ENCODE measurements around the gene MTHFSD.

MTHFSD gene

DNA sequence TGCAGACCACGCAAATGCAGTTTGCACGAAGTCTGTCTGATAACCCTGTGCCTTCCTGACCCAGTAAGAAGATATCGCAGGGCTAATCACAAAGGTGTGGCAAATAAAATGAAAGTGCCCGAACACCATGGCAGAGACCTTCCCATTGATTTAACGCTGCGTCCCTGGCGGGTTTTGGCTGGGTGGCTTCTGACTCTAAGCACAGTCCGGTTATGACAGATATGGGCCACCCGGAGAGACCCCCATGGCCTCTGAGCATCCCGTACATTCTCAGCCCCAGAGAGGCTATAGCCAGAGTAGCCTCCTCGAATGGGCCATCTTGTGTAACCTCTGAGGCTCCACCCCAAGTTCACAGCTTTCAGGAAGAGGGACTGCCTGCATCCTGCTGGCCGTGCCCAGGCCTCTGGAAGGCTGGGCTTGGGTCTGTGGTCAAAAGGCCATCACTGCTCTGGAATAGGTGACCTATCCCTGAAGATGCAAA is 17.0 kb upstream of the MTHFSD start:
- no peak for ATAC-seq
- TF ChIP-seq ISL1 (CRISPR knock-in tag; IDR thresholded peaks at IDR 0.05) (no peak), TOX (CRISPR knock-in tag; IDR thresholded peaks at IDR 0.05; ENCODE audit: borderline replicate concordance) (no peak), ZC3H10 (CRISPR knock-in tag; IDR thresholded peaks at IDR 0.05) (no peak)
- TF ChIP-seq, protein P1, sequence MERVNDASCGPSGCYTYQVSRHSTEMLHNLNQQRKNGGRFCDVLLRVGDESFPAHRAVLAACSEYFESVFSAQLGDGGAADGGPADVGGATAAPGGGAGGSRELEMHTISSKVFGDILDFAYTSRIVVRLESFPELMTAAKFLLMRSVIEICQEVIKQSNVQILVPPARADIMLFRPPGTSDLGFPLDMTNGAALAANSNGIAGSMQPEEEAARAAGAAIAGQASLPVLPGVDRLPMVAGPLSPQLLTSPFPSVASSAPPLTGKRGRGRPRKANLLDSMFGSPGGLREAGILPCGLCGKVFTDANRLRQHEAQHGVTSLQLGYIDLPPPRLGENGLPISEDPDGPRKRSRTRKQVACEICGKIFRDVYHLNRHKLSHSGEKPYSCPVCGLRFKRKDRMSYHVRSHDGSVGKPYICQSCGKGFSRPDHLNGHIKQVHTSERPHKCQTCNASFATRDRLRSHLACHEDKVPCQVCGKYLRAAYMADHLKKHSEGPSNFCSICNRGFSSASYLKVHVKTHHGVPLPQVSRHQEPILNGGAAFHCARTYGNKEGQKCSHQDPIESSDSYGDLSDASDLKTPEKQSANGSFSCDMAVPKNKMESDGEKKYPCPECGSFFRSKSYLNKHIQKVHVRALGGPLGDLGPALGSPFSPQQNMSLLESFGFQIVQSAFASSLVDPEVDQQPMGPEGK (CRISPR knock-in tag; IDR thresholded peaks at IDR 0.05; ENCODE audit: borderline replicate concordance) = no peak
- TF ChIP-seq, protein P2, sequence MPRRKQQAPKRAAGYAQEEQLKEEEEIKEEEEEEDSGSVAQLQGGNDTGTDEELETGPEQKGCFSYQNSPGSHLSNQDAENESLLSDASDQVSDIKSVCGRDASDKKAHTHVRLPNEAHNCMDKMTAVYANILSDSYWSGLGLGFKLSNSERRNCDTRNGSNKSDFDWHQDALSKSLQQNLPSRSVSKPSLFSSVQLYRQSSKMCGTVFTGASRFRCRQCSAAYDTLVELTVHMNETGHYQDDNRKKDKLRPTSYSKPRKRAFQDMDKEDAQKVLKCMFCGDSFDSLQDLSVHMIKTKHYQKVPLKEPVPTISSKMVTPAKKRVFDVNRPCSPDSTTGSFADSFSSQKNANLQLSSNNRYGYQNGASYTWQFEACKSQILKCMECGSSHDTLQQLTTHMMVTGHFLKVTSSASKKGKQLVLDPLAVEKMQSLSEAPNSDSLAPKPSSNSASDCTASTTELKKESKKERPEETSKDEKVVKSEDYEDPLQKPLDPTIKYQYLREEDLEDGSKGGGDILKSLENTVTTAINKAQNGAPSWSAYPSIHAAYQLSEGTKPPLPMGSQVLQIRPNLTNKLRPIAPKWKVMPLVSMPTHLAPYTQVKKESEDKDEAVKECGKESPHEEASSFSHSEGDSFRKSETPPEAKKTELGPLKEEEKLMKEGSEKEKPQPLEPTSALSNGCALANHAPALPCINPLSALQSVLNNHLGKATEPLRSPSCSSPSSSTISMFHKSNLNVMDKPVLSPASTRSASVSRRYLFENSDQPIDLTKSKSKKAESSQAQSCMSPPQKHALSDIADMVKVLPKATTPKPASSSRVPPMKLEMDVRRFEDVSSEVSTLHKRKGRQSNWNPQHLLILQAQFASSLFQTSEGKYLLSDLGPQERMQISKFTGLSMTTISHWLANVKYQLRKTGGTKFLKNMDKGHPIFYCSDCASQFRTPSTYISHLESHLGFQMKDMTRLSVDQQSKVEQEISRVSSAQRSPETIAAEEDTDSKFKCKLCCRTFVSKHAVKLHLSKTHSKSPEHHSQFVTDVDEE (CRISPR knock-in tag; IDR thresholded peaks at IDR 0.05) = no peak

DNA sequence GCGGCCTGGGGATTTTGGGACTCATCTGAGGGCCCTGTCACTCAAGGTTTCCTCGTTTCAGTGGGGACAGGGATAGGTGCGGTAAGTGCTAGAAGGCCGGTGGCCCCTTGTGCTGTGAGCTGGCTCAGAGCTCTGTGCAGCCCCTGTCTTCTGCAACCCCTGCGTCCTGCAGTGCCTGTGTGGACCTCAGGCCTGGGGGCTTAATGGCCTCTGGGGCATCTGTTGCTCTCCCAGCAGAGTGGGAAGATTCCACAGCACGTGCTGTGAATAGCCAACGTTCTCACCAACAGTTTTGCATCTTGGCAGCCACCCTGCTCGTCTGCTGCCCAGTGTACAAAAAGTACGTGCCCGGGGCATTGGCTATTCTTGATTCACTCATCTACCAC is 16.5 kb upstream of the MTHFSD start:
- ATAC-seq = no peak
- TF ChIP-seq ARNTL (CRISPR knock-in tag; IDR thresholded peaks at IDR 0.05; ENCODE audit: borderline replicate concordance, low read depth) (no peak), ZNF70 (CRISPR knock-in tag; IDR thresholded peaks at IDR 0.05) (no peak), CSDC2 (CRISPR knock-in tag; IDR thresholded peaks at IDR 0.05) (no peak), ZNF8 (CRISPR knock-in tag; IDR thresholded peaks at IDR 0.05) (no peak), ISL1 (CRISPR knock-in tag; IDR thresholded peaks at IDR 0.05) (no peak), SNAI2 (CRISPR knock-in tag; IDR thresholded peaks at IDR 0.05) (no peak)
- TF ChIP-seq, protein P1 (CRISPR knock-in tag; IDR thresholded peaks at IDR 0.05; ENCODE audit: borderline replicate concordance) = no peak
- TF ChIP-seq, protein P2 (CRISPR knock-in tag; IDR thresholded peaks at IDR 0.05) = no peak

DNA sequence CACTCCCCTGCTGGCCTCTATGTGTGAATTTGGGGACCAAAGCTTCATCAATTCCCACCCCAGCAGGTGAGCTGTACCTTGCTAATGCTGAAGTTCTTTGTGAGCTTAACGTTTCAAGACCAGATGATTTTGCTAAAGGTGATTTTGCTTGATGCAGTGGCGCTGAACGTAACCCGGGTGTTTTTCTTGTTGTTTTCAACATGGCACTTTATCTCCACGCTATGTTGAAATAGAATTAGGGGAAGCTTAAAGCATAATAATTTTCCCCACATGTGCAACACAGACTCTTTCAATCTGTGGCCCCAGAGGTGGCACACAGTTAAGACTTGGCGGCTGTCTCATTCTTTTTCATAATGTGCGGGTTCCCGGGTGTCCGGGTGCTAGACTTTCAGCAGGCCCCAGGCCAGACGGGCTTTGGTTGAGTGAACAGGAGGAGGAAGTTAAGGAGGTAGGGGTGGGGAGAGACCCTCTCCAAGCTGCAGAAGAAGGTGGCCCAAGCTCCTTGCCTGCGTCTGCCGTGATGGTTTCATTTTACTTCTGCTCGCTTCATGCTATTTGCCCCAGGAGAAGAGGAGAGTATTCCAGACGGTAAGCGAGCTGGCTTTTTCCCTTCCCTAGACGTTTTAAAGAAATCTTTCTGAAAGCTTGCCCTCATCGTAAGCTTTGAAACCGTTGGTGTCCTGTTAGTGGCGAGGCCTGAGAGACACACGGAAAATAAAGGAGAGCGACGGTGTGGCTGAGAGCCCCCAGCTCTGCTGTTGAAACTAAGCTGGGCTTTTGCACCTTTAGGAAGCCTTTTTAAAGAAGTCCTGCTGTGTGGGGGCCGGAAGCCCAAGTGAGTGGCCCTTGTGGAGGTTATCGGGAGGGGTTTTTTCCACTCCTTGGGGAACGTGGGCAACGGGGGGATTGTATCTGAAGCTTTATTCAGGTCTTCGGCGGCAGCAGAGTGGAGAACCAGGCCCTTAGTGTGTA is 15.8 kb upstream of the MTHFSD start:
- no peak for ATAC-seq
- TF ChIP-seq CSDC2 (CRISPR knock-in tag; IDR thresholded peaks at IDR 0.05) = no peak
- TF ChIP-seq ZNF565 (CRISPR knock-in tag; conservative IDR thresholded peaks at IDR 0.05; ENCODE audit: low read depth) = no peak
- TF ChIP-seq ESRRG (CRISPR knock-in tag; IDR thresholded peaks at IDR 0.05) = no peak
- TF ChIP-seq, protein P2 (CRISPR knock-in tag; IDR thresholded peaks at IDR 0.05) = no peak
- TF ChIP-seq GLIS3 (CRISPR knock-in tag; IDR thresholded peaks at IDR 0.05) = no peak
- TF ChIP-seq ZFP3 (CRISPR knock-in tag; IDR thresholded peaks at IDR 0.05) = no peak
- no peak for TF ChIP-seq TOX (CRISPR knock-in tag; IDR thresholded peaks at IDR 0.05; ENCODE audit: borderline replicate concordance)
- TF ChIP-seq ISL1 (CRISPR knock-in tag; IDR thresholded peaks at IDR 0.05) = no peak
- no peak for TF ChIP-seq OSR1 (CRISPR knock-in tag; IDR thresholded peaks at IDR 0.05)
- TF ChIP-seq ZNF70 (CRISPR knock-in tag; IDR thresholded peaks at IDR 0.05) = no peak
- TF ChIP-seq ARNTL (CRISPR knock-in tag; IDR thresholded peaks at IDR 0.05; ENCODE audit: borderline replicate concordance, low read depth) = no peak
- TF ChIP-seq, protein P3, sequence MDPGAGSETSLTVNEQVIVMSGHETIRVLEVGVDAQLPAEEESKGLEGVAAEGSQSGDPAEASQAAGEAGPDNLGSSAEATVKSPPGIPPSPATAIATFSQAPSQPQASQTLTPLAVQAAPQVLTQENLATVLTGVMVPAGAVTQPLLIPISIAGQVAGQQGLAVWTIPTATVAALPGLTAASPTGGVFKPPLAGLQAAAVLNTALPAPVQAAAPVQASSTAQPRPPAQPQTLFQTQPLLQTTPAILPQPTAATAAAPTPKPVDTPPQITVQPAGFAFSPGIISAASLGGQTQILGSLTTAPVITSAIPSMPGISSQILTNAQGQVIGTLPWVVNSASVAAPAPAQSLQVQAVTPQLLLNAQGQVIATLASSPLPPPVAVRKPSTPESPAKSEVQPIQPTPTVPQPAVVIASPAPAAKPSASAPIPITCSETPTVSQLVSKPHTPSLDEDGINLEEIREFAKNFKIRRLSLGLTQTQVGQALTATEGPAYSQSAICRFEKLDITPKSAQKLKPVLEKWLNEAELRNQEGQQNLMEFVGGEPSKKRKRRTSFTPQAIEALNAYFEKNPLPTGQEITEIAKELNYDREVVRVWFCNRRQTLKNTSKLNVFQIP (CRISPR knock-in tag; IDR thresholded peaks at IDR 0.05; ENCODE audit: borderline replicate concordance, low read depth) = no peak
- TF ChIP-seq TCF4 (CRISPR knock-in tag; IDR thresholded peaks at IDR 0.05; ENCODE audit: borderline replicate concordance) = no peak
- TF ChIP-seq ZC3H10 (CRISPR knock-in tag; IDR thresholded peaks at IDR 0.05) = no peak
- TF ChIP-seq BACH2 (CRISPR knock-in tag; IDR thresholded peaks at IDR 0.05; ENCODE audit: borderline replicate concordance) = no peak
- no peak for TF ChIP-seq PPARA (CRISPR knock-in tag; IDR thresholded peaks at IDR 0.05; ENCODE audit: borderline replicate concordance)
- no peak for TF ChIP-seq ZFP30 (CRISPR knock-in tag; IDR thresholded peaks at IDR 0.05)
